ENCODE results near the gene TMEM158. TPM values are rescaled to one million over a fixed set of nuclear protein-coding genes. Genes with fewer than 3 reads are reported as not detected.

TMEM158 gene
- total RNA-seq, 6 donors from 2014 or later, result 0.76 to 3.8 (median 1.7) TPM; not detected in 3

DNA sequence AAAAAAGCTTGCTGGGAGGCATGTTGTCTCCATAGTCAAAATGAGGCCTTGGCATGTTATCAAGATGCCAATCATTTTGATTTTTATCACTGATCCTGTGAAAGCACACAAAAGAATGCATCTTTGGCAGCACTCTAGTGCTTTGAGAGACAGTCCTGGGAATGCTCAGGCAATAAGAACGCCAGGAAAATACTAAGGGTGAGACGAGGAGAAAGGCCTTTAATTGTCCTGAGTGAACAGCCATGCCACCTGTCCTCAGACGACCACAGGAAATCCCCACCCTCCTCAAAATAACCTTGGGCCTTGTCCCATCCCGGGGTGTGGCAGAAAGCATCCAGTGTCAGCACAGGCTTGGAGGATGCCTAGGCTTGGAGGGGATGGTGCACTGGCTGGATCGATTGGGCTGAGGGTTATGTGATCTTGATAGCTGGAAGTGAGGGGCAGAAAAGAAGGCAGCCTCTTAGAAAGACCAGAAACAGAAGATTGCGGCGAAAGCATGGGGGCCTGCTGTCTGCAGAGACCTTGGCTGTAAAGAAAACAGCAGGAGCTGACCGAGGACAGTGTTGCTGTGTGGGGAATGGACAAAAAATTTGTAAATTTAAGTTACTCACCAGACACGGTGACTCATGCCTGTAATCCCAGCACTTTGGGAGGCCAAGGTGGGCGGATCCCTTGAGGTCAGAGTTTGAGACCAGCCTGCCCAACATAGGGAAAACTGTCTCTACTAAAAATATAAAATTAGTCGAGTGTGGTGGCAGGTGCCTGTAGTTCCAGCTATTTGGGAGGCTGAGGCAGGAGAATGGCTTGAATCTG, 7.3 kb downstream of the TMEM158 start:
- no peaks in the 10 kb centered on the region for H3K36me3 ChIP-seq
- H3K4me3 ChIP-seq, result no peak overlapping the region
- H3K4me1 ChIP-seq, result no peaks in the 10 kb centered on the region
- ATAC-seq (ENCODE audit: low FRiP score in 2 of 2) (peak in 1 of 2 donors; percentile 52), DNase-seq (no peak)
- peaks cover 0 to 6% (median 2%) of the 10 kb centered on the region in 4 donors for H3K27me3 ChIP-seq
- no peaks in the 10 kb centered on the region for H3K9me3 ChIP-seq
- no peak overlapping the region for H3K27ac ChIP-seq
- WGBS, 2 donors, result 66 to 67% methylated on average over 11 of the region's 11 CpGs
- TF ChIP-seq, protein P1, sequence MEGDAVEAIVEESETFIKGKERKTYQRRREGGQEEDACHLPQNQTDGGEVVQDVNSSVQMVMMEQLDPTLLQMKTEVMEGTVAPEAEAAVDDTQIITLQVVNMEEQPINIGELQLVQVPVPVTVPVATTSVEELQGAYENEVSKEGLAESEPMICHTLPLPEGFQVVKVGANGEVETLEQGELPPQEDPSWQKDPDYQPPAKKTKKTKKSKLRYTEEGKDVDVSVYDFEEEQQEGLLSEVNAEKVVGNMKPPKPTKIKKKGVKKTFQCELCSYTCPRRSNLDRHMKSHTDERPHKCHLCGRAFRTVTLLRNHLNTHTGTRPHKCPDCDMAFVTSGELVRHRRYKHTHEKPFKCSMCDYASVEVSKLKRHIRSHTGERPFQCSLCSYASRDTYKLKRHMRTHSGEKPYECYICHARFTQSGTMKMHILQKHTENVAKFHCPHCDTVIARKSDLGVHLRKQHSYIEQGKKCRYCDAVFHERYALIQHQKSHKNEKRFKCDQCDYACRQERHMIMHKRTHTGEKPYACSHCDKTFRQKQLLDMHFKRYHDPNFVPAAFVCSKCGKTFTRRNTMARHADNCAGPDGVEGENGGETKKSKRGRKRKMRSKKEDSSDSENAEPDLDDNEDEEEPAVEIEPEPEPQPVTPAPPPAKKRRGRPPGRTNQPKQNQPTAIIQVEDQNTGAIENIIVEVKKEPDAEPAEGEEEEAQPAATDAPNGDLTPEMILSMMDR (IDR thresholded peaks at IDR 0.05), result no peak
- TF ChIP-seq POLR2AphosphoS5 (IDR thresholded peaks at IDR 0.05) (no peak), POLR2A (IDR thresholded peaks at IDR 0.05) (no peak), EP300 (IDR thresholded peaks at IDR 0.05) (no peak)

DNA sequence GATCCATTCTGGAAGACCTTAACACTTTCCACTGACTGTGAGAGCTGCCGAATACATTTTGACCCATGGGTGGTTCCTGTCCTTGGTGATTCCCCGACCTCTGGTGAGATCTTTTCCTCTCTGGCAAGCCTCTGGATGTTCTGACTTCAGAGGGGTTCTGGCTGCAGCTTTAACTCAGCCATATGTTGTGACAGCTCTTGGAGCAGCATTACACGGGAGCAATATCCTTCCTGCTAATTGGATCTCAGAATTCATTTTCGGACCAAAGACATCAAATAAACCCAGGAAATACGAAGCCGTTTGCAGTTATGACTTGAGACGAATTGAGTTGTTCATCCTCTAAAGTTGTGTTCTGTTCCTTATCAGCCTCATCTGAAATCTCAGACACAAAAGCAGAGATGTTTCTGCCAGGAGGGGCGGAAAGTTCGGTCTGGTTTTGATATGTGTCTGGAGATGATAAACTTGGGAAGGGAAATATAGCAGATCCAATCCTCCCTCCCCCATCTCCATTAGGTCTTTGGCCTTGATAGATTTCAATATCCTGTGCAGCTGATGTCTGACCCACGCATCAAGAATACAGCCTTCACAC, 10.0 kb downstream of the TMEM158 start:
- no peak overlapping the region for H3K4me3 ChIP-seq
- ATAC-seq (ENCODE audit: low FRiP score in 2 of 2), result no peak
- no peaks in the 10 kb centered on the region for H3K27me3 ChIP-seq
- no peak overlapping the region for H3K27ac ChIP-seq
- no peaks in the 10 kb centered on the region for H3K36me3 ChIP-seq
- H3K4me1 ChIP-seq, result no peaks in the 10 kb centered on the region
- TF ChIP-seq EP300 (IDR thresholded peaks at IDR 0.05), result no peak
- TF ChIP-seq POLR2AphosphoS5 (IDR thresholded peaks at IDR 0.05), result no peak
- TF ChIP-seq, protein P1 (IDR thresholded peaks at IDR 0.05), result no peak
- TF ChIP-seq POLR2A (IDR thresholded peaks at IDR 0.05), result no peak
- DNase-seq, result no peak
- WGBS, 2 donors, result 58 to 82% methylated on average over 10 of the region's 10 CpGs
- H3K9me3 ChIP-seq, result no peaks in the 10 kb centered on the region

DNA sequence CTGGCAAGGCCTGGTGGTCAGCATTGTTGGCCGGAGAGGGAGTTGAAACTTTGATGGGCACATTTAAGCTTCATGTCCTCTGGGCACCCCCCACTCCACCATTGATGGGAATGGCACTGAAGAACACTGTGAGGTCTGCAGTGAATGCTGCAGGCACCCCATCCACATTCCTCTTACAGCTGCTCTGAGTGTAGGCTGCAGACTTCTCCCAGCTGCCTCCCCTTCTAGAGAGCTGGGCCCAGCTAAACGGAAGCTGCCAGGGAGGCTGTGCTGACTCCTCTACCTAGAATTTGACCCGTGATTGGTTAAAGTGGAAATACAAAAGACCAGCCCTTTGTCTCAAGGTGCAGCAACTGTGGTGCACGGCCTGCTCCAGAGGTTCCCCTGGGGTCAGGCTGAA, 10.6 kb downstream of the TMEM158 start:
- Histone ChIP-seq H3K4me1 (peaks cover 0 to 4% (median 2%) of the 10 kb centered on the region in 4 donors), H3K4me3 (no peak overlapping the region), H3K27me3 (no peaks in the 10 kb centered on the region), H3K9me3 (no peaks in the 10 kb centered on the region), H3K36me3 (no peaks in the 10 kb centered on the region), H3K27ac (no peak overlapping the region)
- DNase-seq, result no peak
- no peak for ATAC-seq (ENCODE audit: low FRiP score in 2 of 2)
- TF ChIP-seq POLR2AphosphoS5 (IDR thresholded peaks at IDR 0.05) (no peak), POLR2A (IDR thresholded peaks at IDR 0.05) (no peak), EP300 (IDR thresholded peaks at IDR 0.05) (no peak)
- TF ChIP-seq, protein P1 (IDR thresholded peaks at IDR 0.05), result no peak
- 62 to 81% methylated on average over 2 to 4 of the region's 4 CpGs for WGBS, 2 donors

DNA sequence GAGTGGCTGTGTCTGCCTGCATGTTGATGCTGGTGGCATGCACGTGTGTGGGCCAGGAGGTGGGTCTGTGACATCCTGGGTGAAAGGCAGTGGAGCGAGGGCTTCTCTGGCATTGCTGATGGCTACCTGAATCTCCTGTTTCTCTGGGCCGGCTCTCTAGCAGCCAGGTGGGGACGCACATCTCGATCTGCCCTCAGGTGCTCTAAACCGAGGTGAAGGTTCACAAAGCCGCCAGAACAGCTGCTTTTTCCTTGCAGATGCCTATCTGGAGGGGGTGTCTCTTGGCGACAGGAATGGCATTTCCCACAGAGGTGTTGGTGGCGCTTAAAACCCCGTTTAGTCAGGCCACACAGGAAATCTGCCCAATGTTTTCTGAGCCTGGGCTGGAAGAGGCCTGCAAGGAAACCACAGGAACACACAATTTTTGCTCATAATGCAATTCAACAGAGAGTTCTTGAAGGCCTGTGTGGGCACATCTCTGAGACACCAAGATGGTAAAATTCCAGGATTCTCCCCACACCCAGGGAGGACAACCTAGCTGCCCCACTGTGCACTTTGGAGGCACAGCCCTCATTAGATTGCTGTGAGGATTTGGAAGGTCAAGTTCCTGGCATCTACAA, 11.9 kb downstream of the TMEM158 start:
- TF ChIP-seq EP300 (IDR thresholded peaks at IDR 0.05) (no peak), POLR2A (IDR thresholded peaks at IDR 0.05) (no peak)
- TF ChIP-seq, protein P1 (IDR thresholded peaks at IDR 0.05), result no peak
- Histone ChIP-seq H3K4me1 (peaks cover 0 to 11% (median 4%) of the 10 kb centered on the region in 4 donors), H3K27ac (no peak overlapping the region), H3K27me3 (no peaks in the 10 kb centered on the region), H3K4me3 (no peak overlapping the region), H3K9me3 (no peaks in the 10 kb centered on the region), H3K36me3 (no peaks in the 10 kb centered on the region)
- ATAC-seq (ENCODE audit: low FRiP score in 2 of 2) (no peak), DNase-seq (no peak)
- 71 to 76% methylated on average over 4 to 10 of the region's 10 CpGs for WGBS, 2 donors
